Skin epidermis (tissue), 12 donors: ENCODE data around the gene FAM174C.
A peak's percentile ranks its signal among the peaks of the same experiment; 100 is the strongest.

Source experiments
- H3K27ac ChIP-seq, 21 experiments: fragments of 200-600 bp; sonication (generic) in 11 of 21; one replicate each; pipeline ENCODE4 v1.5.0; 2020; ENCODE audit warnings: mild to moderate bottlenecking in 3 of 21, inconsistent platforms in 2 of 21, moderate library complexity in 2 of 21
- H3K4me3 ChIP-seq, 7 experiments: fragments of 200-600 bp; sonication (generic) in 2 of 7; one replicate each; pipeline ENCODE4 v1.5.0; 2020; ENCODE audit warnings: inconsistent platforms in 2 of 7, mild to moderate bottlenecking in 2 of 7, moderate library complexity in 1 of 7

The FAM174C gene

GRCh38 chr19:1280636-1281568, 5.6 kb downstream of the FAM174C start:
- no peak overlapping the region for H3K4me3 ChIP-seq
- H3K27ac ChIP-seq, result no peak overlapping the region

- Histone ChIP-seq H3K4me3 (no peak overlapping the region), H3K27ac (no peak overlapping the region)
Observed at GRCh38 chr19:1281569-1282287, 6.4 kb downstream of the FAM174C start.

GRCh38 chr19:1282588-1283206, 7.4 kb downstream of the FAM174C start:
- Histone ChIP-seq H3K4me3 (no peak overlapping the region), H3K27ac (no peak overlapping the region)

GRCh38 chr19:1283207-1283916, 8.0 kb downstream of the FAM174C start:
- H3K27ac ChIP-seq, result no peak overlapping the region
- H3K4me3 ChIP-seq, result no peak overlapping the region

GRCh38 chr19:1283917-1284292, 8.6 kb downstream of the FAM174C start:
- no peak overlapping the region for H3K4me3 ChIP-seq
- H3K27ac ChIP-seq, result no peak overlapping the region

- Histone ChIP-seq H3K4me3 (no peak overlapping the region), H3K27ac (no peak overlapping the region)
Observed at GRCh38 chr19:1284293-1284978, 9.1 kb downstream of the FAM174C start.

GRCh38 chr19:1284979-1285736, 9.8 kb downstream of the FAM174C start:
- H3K4me3 ChIP-seq, result no peak overlapping the region
- no peak overlapping the region for H3K27ac ChIP-seq

GRCh38 chr19:1285737-1286360, 10.5 kb downstream of the FAM174C start, which contains the start of gene EFNA2:
TSS of gene EFNA2 (plus strand) at chr19:1285873. CDS start at chr19:1286169, 296 bp downstream.
- peak within 1 kb of the TSS in 1 of 7 experiments; percentile 27 for H3K4me3 ChIP-seq

GRCh38 chr19:1286487-1287353, 11.4 kb downstream of the FAM174C start:
- H3K4me3 ChIP-seq, result no peak overlapping the region
- no peak overlapping the region for H3K27ac ChIP-seq

More at GRCh38 chr19:1285737-1286360, 10.5 kb downstream of the FAM174C start, which contains the start of gene EFNA2:
- no peak within 1 kb of the TSS for H3K27ac ChIP-seq

GRCh38 chr19:1287354-1288225, 12.3 kb downstream of the FAM174C start:
- Histone ChIP-seq H3K4me3 (no peak overlapping the region), H3K27ac (no peak overlapping the region)

- no peak overlapping the region for H3K4me3 ChIP-seq
Observed at GRCh38 chr19:1288226-1288612, 12.9 kb downstream of the FAM174C start.

GRCh38 chr19:1288833-1289685, 13.7 kb downstream of the FAM174C start:
- no peak overlapping the region for H3K4me3 ChIP-seq
- no peak overlapping the region for H3K27ac ChIP-seq

More at GRCh38 chr19:1288226-1288612, 12.9 kb downstream of the FAM174C start:
- no peak overlapping the region for H3K27ac ChIP-seq

GRCh38 chr19:1289686-1290025, 14.3 kb downstream of the FAM174C start:
- no peak overlapping the region for H3K4me3 ChIP-seq

GRCh38 chr19:1290196-1290702, 14.9 kb downstream of the FAM174C start:
- Histone ChIP-seq H3K4me3 (no peak overlapping the region), H3K27ac (no peak overlapping the region)

More at GRCh38 chr19:1289686-1290025, 14.3 kb downstream of the FAM174C start:
- H3K27ac ChIP-seq, result no peak overlapping the region
